MM.1S (cell line): Measurements from ENCODE around the gene COL27A1.

Source experiments
- DNase-seq: peaks from one replicate; pipeline ENCODE4 v3.0.0-alpha.2; 2015
- H2AFZ ChIP-seq: fragments of 300-600 bp; sonication (generic); 2 replicates; pipeline ENCODE4 v1.6.0; 2016; ENCODE audit warnings: antibody characterized with exemption, low read length
- H3F3A ChIP-seq: fragments of 300-600 bp; sonication (generic); 2 replicates; pipeline ENCODE4 v1.6.1; 2016; ENCODE audit warnings: mild to moderate bottlenecking, antibody characterized with exemption, low read length, moderate library complexity, mixed read lengths; ENCODE audit not compliant: insufficient read depth
- H3K27ac ChIP-seq: fragments of 300-600 bp; sonication (generic); 2 replicates; pipeline ENCODE4 v1.5.1; 2016; ENCODE audit warnings: mild to moderate bottlenecking, low read length
- H3K27me3 ChIP-seq: fragments of 300-600 bp; sonication (generic); replicated peaks from 2 replicates; pipeline ENCODE4 v1.6.0; 2016; ENCODE audit warnings: low read length; ENCODE audit not compliant: insufficient read depth
- H3K36me3 ChIP-seq: fragments of 300-600 bp; sonication (generic); replicated peaks from 2 replicates; pipeline ENCODE4 v1.6.1; 2016; ENCODE audit warnings: mild to moderate bottlenecking, low read length, mixed read lengths; ENCODE audit not compliant: insufficient read depth
- H3K4me1 ChIP-seq: fragments of 300-600 bp; sonication (generic); 2 replicates; pipeline ENCODE4 v1.6.1; 2016; ENCODE audit warnings: low read length, mixed read lengths
- H3K4me2 ChIP-seq: fragments of 300-600 bp; sonication (generic); 2 replicates; pipeline ENCODE4 v1.6.0; 2016; ENCODE audit warnings: low read depth, low read length
- H3K4me3 ChIP-seq: fragments of 300-600 bp; sonication (generic); 2 replicates; pipeline ENCODE4 v1.5.1; 2016; ENCODE audit warnings: low read length, mixed read lengths
- H3K79me2 ChIP-seq: fragments of 300-600 bp; sonication (generic); 2 replicates; pipeline ENCODE4 v1.6.1; 2016; ENCODE audit warnings: mixed run types, low read length, mixed read lengths
- H3K9ac ChIP-seq: fragments of 300-600 bp; sonication (generic); 2 replicates; pipeline ENCODE4 v1.6.1; 2016; ENCODE audit warnings: low read length, mixed read lengths
- H3K9me2 ChIP-seq: fragments of 300-600 bp; sonication (generic); replicated peaks from 2 replicates; pipeline ENCODE4 v1.6.1; 2016; ENCODE audit warnings: mild to moderate bottlenecking, low read length, mixed read lengths; ENCODE audit not compliant: insufficient read depth
- H3K9me3 ChIP-seq: fragments of 300-600 bp; sonication (generic); replicated peaks from 2 replicates; pipeline ENCODE4 v1.6.1; 2016; ENCODE audit warnings: mild to moderate bottlenecking, low read length, mixed read lengths; ENCODE audit not compliant: insufficient read depth
- H4K20me1 ChIP-seq: fragments of 300-600 bp; sonication (generic); 2 replicates; pipeline ENCODE4 v1.6.1; 2016; ENCODE audit warnings: mild to moderate bottlenecking, low read length, moderate library complexity, mixed read lengths; ENCODE audit not compliant: insufficient read depth
- CTCF ChIP-seq: fragments of 300-600 bp; sonication (generic); IDR thresholded peaks from 2 replicates; pipeline ENCODE4 v1.5.1; 2016; ENCODE audit warnings: antibody characterized with exemption, low read length, mixed read lengths
- EZH2 ChIP-seq: fragments of 300-600 bp; sonication (generic); optimal IDR thresholded peaks from 2 replicates; pipeline ENCODE3; 2017; ENCODE audit warnings: low read depth, mild to moderate bottlenecking, antibody characterized with exemption, low read length, mixed read lengths
- EZH2phosphoT487 ChIP-seq: fragments of 300-600 bp; sonication (generic); IDR thresholded peaks from 2 replicates; pipeline ENCODE4 v1.6.1; 2018; ENCODE audit warnings: antibody characterized with exemption, low read length

COL27A1 gene

DNA sequence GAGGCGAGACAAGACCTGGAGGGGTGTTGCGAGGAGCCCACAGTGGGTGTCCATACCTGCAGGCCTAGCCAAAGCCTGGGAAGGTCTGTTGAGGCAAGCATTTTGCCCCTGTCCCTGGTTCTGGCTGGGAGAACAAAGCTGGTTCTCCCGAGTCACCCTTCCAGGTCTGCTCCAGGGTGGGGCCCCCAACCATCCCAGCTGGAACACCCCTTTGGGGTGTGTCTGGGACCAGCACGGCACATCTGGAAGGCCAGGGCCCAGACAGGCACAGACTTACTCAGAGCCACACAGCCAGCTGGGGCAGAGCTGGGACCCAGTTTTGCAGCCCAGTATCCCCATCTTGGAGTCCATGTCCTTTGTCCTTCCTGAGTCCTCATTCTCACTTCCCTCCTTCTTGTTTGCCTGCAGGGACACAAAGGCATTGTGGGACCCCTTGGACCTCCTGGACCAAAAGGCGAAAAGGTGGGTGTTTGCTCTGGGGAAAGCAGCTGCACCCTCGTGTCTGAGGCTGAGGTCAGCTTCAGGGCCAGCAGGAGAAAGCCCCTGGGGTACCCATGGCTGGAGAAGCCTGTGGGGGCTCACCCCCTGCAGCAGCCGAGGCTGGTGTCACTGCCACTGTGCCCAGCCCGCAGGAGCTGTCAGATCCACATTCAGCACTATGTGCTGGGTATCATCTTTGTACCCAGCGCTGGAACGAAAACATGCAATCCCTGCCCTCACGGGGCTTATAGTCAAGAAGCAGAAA is 129.2 kb downstream of the COL27A1 start:
- Histone ChIP-seq H2AFZ (no peak overlapping the region), H3K36me3 (no peaks in the 10 kb centered on the region), H3F3A (no peaks in the 10 kb centered on the region), H3K4me2 (no peak overlapping the region), H3K9me2 (no peaks in the 10 kb centered on the region), H4K20me1 (no peaks in the 10 kb centered on the region), H3K4me3 (no peak overlapping the region), H3K27ac (no peak overlapping the region), H3K9ac (no peak overlapping the region), H3K4me1 (peaks cover 14% of the 10 kb centered on the region), H3K9me3 (no peaks in the 10 kb centered on the region), H3K27me3 (no peaks in the 10 kb centered on the region), H3K79me2 (no peaks in the 10 kb centered on the region)
- no peak for DNase-seq
- no peak for TF ChIP-seq EZH2phosphoT487
- no peak for TF ChIP-seq CTCF
- TF ChIP-seq EZH2: no peak

- H3K36me3 ChIP-seq: no peaks in the 10 kb centered on the region
- no peak overlapping the region for H3K4me3 ChIP-seq
- TF ChIP-seq EZH2 (no peak), EZH2phosphoT487 (no peak), CTCF (no peak)
- H4K20me1 ChIP-seq: no peaks in the 10 kb centered on the region
- H3K9me3 ChIP-seq: no peaks in the 10 kb centered on the region
- no peak overlapping the region for H3K27ac ChIP-seq
- peaks cover 14% of the 10 kb centered on the region for H3K4me1 ChIP-seq
- DNase-seq: no peak
- no peaks in the 10 kb centered on the region for H3K27me3 ChIP-seq
- H3K79me2 ChIP-seq: no peaks in the 10 kb centered on the region
- H3K4me2 ChIP-seq: no peak overlapping the region
- no peaks in the 10 kb centered on the region for H3F3A ChIP-seq
- no peak overlapping the region for H3K9ac ChIP-seq
- no peaks in the 10 kb centered on the region for H3K9me2 ChIP-seq
- no peak overlapping the region for H2AFZ ChIP-seq
Observed at GRCh38 chr9:114285166-114285867, 130.0 kb downstream of the COL27A1 start.

- Histone ChIP-seq H3K4me2 (no peak overlapping the region), H3K9ac (no peak overlapping the region), H3F3A (no peaks in the 10 kb centered on the region), H4K20me1 (no peaks in the 10 kb centered on the region), H2AFZ (no peak overlapping the region), H3K4me3 (no peak overlapping the region), H3K27ac (no peak overlapping the region), H3K36me3 (no peaks in the 10 kb centered on the region), H3K9me3 (no peaks in the 10 kb centered on the region), H3K4me1 (peaks cover 14% of the 10 kb centered on the region), H3K9me2 (no peaks in the 10 kb centered on the region), H3K79me2 (no peaks in the 10 kb centered on the region), H3K27me3 (no peaks in the 10 kb centered on the region)
- TF ChIP-seq EZH2: no peak
- TF ChIP-seq CTCF: no peak
- TF ChIP-seq EZH2phosphoT487: no peak
- DNase-seq: no peak
Observed at GRCh38 chr9:114286146-114286679, 130.9 kb downstream of the COL27A1 start.
